ENCODE measurements around the gene ZMYND19. TPM values are rescaled to one million over a fixed set of nuclear protein-coding genes. Genes with fewer than 3 reads are reported as not detected.

ZMYND19 gene
- total and polyA plus RNA-seq, 2 of the 8 experiments (the other 6 are each of a cell fraction or from before 2014, with no cell fraction given), result 42.4 to 58.7 TPM

DNA sequence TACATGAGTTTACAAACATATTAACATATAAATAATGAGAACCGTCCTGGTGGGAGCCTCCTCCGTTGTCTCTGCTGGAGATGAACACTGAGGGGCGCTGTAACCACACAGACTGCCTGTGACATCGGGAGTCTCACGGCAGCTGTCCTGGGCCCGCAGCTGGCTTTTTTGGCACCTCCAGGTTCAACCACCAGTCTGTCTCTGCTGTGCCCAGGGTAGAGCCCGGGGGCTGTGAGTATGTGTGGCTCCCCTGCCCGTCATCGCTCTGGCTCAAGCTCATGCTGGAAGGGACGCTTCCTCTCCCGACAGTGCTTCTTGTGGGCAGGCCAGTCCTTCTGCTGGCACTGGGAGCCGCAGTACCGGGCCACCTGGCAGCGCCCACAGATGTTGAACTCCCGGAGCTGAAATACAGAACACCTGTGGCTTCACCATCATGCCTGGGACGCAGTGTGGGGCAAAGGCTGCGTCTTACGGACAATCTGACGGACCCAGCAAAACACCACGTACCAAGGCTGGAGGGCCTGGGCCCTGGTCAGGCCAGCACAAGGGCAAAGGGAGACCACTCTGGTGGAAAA is 7.9 kb downstream of the ZMYND19 start:
- DNase-seq (ENCODE audit: low read depth in 1 of 2, low spot score in 2 of 2), result peak in 1 of 2 experiments; percentile 66
- Histone ChIP-seq H4K20me1 (replicated peaks in 1 of 2; ENCODE audit: control insufficient read depth in 1 of 2, insufficient read depth in 2 of 2, low read length in 2 of 2) (peaks cover 12 to 45% of the 10 kb centered on the region in 2 experiments), H3K18ac (ENCODE audit: extremely low read depth, low read length) (no peak overlapping the region), H3K14ac (ENCODE audit: insufficient read length) (no peak overlapping the region), H2BK5ac (ENCODE audit: low read depth, low read length) (no peak overlapping the region), H3K9me3 (ENCODE audit: insufficient read depth in 2 of 2, low read depth in 1 of 2, low read length in 1 of 2) (no peaks in the 10 kb centered on the region), H3K79me1 (ENCODE audit: low read depth, low read length) (peaks cover 27% of the 10 kb centered on the region), H3K27ac (ENCODE audit: low read depth, low read length) (0 out of 2 replicates have a peak overlapping the region, but pooled peaks have one; percentile 7), H4K8ac (ENCODE audit: extremely low read depth, insufficient read depth, low read length) (no peak overlapping the region), H3K4me2 (ENCODE audit: insufficient read depth in 1 of 2, low read depth in 2 of 2, low read length in 2 of 2) (no peak overlapping the region), H4K91ac (replicated peaks; ENCODE audit: insufficient read length, low read length) (no peak overlapping the region), H2BK12ac (ENCODE audit: low read depth, low read length) (no peak overlapping the region), H2BK120ac (replicated peaks; ENCODE audit: low read depth, low read length) (no peak overlapping the region), H4K5ac (ENCODE audit: insufficient read length, low read depth, low read length) (no peak overlapping the region), H3K4me1 (replicated peaks in 1 of 4; ENCODE audit: control insufficient read depth in 3 of 4, insufficient read depth in 4 of 4, low read length in 3 of 4) (peaks cover 0 to 20% (median 7%) of the 10 kb centered on the region in 4 experiments; a peak in 6 of 7 replicates), H2AFZ (ENCODE audit: low read length) (no peak overlapping the region), H3K23me2 (ENCODE audit: low read depth, low read length) (peaks cover 3% of the 10 kb centered on the region; the same call in 1 of the 2 replicates), H3K27me3 (replicated peaks in 1 of 4; ENCODE audit: control insufficient read depth in 3 of 4, extremely low read depth in 1 of 4, insufficient read depth in 3 of 4, low read length in 3 of 4) (no peaks in the 10 kb centered on the region), H3K79me2 (ENCODE audit: control insufficient read depth in 1 of 2, insufficient read depth in 2 of 2, low read length in 2 of 2) (peaks cover 7 to 8% of the 10 kb centered on the region in 2 experiments), H3K23ac (ENCODE audit: insufficient read length) (no peak overlapping the region), H2AK5ac (ENCODE audit: low read depth, low read length) (no peak overlapping the region), H3K36me3 (ENCODE audit: control insufficient read depth in 2 of 4, insufficient read depth in 4 of 4, low read length in 3 of 4) (peaks cover 17 to 54% (median 41%) of the 10 kb centered on the region in 4 experiments), H2BK20ac (ENCODE audit: low read length) (no peak overlapping the region), H2BK15ac (ENCODE audit: low read length) (no peak overlapping the region), H3K9ac (replicated peaks in 1 of 4; ENCODE audit: extremely low read depth in 1 of 4, low read depth in 3 of 4, low read length in 3 of 4) (no peak overlapping the region), H3K56ac (replicated peaks; ENCODE audit: insufficient read length, low read depth, low read length) (no peak overlapping the region), H3K4me3 (ENCODE audit: extremely low read depth in 1 of 4, insufficient read depth in 2 of 4, low read depth in 3 of 4, low read length in 4 of 4) (no peak overlapping the region), H3K4ac (replicated peaks; ENCODE audit: insufficient read length, low read depth, low read length) (no peak overlapping the region)
- no peak for TF ChIP-seq ZNF274 (IDR thresholded peaks at IDR 0.05; ENCODE audit: borderline replicate concordance, extremely low read depth, low read length)
- TF ChIP-seq, protein P1, sequence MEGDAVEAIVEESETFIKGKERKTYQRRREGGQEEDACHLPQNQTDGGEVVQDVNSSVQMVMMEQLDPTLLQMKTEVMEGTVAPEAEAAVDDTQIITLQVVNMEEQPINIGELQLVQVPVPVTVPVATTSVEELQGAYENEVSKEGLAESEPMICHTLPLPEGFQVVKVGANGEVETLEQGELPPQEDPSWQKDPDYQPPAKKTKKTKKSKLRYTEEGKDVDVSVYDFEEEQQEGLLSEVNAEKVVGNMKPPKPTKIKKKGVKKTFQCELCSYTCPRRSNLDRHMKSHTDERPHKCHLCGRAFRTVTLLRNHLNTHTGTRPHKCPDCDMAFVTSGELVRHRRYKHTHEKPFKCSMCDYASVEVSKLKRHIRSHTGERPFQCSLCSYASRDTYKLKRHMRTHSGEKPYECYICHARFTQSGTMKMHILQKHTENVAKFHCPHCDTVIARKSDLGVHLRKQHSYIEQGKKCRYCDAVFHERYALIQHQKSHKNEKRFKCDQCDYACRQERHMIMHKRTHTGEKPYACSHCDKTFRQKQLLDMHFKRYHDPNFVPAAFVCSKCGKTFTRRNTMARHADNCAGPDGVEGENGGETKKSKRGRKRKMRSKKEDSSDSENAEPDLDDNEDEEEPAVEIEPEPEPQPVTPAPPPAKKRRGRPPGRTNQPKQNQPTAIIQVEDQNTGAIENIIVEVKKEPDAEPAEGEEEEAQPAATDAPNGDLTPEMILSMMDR (IDR thresholded peaks at IDR 0.05; ENCODE audit: control extremely low read depth in 1 of 3, insufficient read depth in 1 of 3, low read depth in 1 of 3, low read length in 3 of 3), result peak in 2 of 3 experiments; percentile 71 to 85; a peak in 3 of 4 replicates
- peak; percentile 42; the same call in 1 of the 2 replicates for TF ChIP-seq GABPA (IDR thresholded peaks at IDR 0.05; ENCODE audit: borderline replicate concordance, insufficient read depth, low read length)
- TF ChIP-seq TEAD4 (IDR thresholded peaks at IDR 0.05; ENCODE audit: low read depth, low read length), result no peak
- TF ChIP-seq JUND (IDR thresholded peaks at IDR 0.05; ENCODE audit: low read length), result no peak
- TF ChIP-seq JUN (IDR thresholded peaks at IDR 0.05; ENCODE audit: low read depth, low read length), result no peak
- peak; percentile 83 to 92 for TF ChIP-seq RAD21 (IDR thresholded peaks at IDR 0.05 in 1 of 2, conservative IDR thresholded peaks at IDR 0.05 in 1 of 2; ENCODE audit: low read depth in 2 of 2, low read length in 2 of 2)
- ChIA-PET CTCF (ENCODE audit: partially characterized antibody) (interaction anchor here (0.6 to 5.9 kb wide), 30 partner anchors 8 to 417 kb away, joined by 3 to 46 read pairs (median 4); partner anchors contain the start of genes EHMT1 and ZMYND19), POLR2A (ENCODE audit: partially characterized antibody) (interaction anchor here (0.6 to 4.6 kb wide), 9 partner anchors 8 to 92 kb away, joined by 3 to 45 read pairs (median 3); partner anchors contain the start of genes EHMT1 and ZMYND19)
- WGBS, 2 experiments (ENCODE audit: extremely low coverage in 1 of 2, insufficient coverage in 1 of 2, insufficient read length in 1 of 2, insufficient replicate concordance in 2 of 2, low coverage in 1 of 2, low lambda C conversion rate in 2 of 2, missing lambda C conversion rate in 1 of 2), result 89% methylated on average over 20 of the region's 20 CpGs; no CpG with 5 or more reads in 1 of the 2 experiments
- FAIRE-seq, result no peak

Data from H1 (cell line).